Subcutaneous adipose tissue (tissue), 4 donors: ENCODE measurements around the gene FBXO2. TPM values are rescaled to one million over a fixed set of nuclear protein-coding genes. Genes with fewer than 3 reads are reported as not detected.

Experiments used
- total RNA-seq, 4 donors: library from RNA; depleted of rRNA; stranded (reverse); fragments of >200 nt; gene quantifications; one replicate each; pipeline ENCODE4 v1.1.0, GENCODE V29; 2016
- TF ChIP-seq, protein P1 (sequence below): fragments of 450-650 bp; IDR thresholded peaks from one replicate; pipeline ENCODE4 v1.5.1; 2016; ENCODE audit warnings: low read depth, mild to moderate bottlenecking, control low read depth, antibody characterized with exemption, moderate library complexity

The FBXO2 gene
- total RNA-seq, 4 donors from 2014 or later, result 0.22 to 0.51 TPM; not detected in 2

DNA sequence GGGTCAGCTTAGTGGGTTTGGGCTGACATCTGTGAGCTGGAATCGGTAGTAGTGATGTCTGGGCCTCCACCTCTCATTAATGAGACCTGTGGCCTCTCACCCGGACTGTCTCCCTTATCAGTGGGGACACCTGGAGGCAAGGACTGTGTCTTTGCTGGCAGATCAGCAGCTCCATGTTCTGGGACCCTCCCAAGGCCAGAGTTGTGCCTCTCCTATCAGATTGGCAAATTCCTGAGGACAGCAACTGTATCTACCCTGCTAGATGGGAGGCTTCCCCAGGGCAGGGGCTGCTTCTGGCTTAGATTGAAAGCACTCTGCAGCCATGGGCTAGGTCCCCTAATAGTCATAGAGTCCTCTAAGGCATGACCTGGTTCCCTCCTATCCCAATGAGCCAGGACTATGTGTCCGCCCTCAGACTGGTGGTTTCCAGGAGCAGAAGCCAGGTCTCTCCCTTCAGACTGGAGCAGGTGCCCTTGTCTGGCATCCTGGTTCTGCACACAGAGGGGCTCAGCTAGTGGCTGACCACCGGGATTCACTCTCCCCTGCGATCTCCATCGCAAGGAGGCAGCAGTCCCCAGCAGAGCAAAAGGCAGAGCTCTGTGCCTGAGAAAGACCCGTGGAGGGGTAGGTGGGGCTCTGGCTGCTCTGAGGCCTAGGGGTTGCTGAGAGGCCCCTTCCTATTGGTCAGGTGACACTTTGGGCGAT, 43.1 kb upstream of the FBXO2 start:
- TF ChIP-seq, protein P1, sequence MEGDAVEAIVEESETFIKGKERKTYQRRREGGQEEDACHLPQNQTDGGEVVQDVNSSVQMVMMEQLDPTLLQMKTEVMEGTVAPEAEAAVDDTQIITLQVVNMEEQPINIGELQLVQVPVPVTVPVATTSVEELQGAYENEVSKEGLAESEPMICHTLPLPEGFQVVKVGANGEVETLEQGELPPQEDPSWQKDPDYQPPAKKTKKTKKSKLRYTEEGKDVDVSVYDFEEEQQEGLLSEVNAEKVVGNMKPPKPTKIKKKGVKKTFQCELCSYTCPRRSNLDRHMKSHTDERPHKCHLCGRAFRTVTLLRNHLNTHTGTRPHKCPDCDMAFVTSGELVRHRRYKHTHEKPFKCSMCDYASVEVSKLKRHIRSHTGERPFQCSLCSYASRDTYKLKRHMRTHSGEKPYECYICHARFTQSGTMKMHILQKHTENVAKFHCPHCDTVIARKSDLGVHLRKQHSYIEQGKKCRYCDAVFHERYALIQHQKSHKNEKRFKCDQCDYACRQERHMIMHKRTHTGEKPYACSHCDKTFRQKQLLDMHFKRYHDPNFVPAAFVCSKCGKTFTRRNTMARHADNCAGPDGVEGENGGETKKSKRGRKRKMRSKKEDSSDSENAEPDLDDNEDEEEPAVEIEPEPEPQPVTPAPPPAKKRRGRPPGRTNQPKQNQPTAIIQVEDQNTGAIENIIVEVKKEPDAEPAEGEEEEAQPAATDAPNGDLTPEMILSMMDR, result no peak

DNA sequence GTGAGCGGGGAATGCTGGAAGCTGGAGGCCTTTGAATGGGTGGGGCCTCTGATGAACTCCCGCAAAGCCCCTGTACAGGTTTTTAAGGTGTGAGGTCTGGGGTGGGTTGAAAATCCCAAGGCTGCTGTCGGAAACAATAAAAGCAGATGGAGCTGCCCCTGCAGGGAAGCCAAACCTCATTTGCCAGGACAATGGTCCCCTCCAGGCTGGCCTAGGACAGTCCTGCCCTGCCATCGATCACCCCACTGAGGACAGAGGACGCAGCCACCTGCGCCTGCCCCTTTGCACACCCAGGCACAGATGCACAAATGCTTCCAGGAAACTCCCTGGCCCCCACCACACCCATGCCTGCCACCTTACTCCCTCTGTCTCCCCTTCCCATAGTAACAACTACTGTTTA, 41.6 kb upstream of the FBXO2 start:
- TF ChIP-seq, protein P1, result no peak

DNA sequence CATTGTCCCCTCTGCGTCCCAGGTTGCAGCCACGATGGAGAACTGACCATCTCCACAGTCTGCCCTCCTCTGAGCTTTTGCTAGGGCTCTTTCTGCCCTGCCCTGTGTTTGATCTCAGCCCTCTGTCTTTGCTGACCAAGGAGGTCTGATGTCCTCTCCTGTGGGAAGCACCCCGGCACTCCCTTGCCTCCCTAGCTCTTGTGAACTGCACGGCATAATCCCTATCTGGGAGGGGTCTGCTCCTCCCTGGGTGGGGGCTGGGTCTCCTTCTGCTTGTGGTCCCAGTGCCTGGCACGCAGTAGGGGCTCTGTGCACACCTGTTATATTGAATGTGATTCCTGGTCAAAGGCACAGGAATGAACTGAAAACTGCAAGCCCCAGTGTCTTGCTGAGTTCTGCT, 39.7 kb upstream of the FBXO2 start:
- TF ChIP-seq, protein P1, result no peak

DNA sequence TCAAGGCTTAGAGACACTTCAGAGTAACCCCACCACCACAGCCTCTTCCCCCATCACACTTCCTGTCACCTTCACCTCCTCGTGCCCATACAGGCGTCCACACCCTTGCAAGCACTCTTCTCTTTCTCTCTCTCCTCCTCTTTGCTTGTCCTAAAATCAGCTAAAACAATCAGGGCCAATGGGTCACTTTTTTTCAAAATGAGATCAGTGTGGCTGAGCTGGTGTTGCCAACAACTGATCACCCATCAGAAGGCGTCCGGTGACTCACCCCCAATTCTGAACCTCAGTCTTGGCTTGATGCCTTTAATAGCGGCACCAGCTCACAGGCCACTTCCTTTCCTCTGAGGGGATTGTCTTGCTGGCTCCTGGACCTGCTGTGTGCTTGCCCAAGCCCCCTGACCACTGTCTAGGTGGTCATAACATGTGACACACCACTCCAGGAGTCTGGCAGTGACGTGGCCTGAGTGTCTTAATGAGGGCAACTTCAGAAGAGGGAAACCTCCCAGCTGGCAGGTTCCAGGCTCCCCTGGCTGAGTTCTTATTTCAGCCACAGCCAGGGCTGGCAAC, 38.9 kb upstream of the FBXO2 start:
- TF ChIP-seq, protein P1, result no peak

DNA sequence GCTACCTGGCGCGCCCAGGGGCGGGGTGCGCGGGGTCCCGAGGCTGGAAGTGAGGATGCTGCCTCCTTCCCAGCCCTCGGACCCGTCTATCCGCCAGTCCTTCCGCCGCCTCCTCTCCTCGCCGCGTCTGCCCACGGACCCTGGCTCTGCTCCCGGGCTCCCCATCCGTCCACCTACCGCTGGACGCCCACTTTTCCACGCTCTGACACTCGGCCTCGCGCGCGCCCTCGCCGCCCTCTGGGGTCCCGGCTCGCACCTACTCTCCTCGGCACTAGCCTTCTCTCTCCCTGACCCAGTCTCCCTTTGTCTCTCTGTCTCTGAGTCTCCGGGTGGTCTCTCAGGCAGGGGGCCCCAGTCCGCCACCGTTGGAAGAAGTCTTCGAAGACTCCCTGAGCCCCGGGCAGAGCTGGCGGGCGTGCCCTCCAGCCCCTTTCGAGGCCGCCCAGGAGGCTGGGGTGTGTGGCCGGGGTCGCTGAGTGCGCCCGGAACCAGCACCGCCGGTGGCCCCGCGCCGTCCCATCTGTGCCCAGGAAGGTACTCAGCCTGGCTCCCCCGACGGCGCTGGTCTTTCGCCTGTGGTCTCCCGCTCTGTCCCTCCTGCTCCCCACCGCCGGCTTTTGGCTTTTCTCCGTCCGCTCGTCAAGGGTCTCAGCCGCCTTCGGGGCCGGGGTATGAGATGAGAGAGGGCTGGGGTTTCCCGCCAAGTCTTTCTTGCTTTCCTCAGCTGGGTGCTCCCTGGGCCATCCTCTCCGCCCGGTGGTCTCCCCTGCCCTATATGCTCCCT, 37.9 kb upstream of the FBXO2 start:
- TF ChIP-seq, protein P1, result no peak

DNA sequence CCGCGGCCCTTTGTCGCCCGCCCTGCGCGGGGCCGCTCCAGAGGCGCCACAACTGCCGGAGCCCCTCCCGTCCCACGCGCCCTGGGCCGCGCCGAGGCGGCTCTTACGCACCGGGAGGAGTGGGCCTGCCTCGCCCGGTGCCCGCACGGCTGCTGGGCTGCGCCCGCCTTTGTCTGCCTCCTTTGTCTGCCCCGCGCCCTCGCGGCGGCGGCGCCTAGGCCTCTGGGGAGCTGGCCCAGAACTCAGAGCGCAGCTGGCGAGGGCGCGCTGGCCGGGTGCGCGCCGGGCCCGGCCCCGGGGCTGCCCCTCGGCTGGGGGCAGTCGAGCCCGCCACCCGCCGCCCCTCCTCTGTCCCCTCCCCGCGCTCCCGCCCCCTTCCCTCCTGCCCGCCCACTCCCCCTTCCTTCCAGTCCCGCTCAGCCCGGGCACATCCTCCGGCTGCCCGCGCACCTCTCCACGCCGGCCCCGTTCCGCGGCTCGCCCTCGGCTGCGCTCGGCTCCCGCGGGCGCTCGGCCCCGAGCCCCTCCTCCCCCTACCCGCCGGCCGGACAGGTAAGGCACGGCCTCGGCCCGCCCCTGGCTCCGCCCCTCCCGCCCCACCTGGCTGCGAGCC, 37.2 kb upstream of the FBXO2 start, which contains the start of gene DRAXIN:
Gene DRAXIN, plus strand, starts transcription at position 409 of the 613 bp plus-strand sequence. CDS start 14,549 bp downstream, outside the sequence.
- TF ChIP-seq, protein P1, result no peak
